ENCODE data around the gene CRTC1.

DNA sequence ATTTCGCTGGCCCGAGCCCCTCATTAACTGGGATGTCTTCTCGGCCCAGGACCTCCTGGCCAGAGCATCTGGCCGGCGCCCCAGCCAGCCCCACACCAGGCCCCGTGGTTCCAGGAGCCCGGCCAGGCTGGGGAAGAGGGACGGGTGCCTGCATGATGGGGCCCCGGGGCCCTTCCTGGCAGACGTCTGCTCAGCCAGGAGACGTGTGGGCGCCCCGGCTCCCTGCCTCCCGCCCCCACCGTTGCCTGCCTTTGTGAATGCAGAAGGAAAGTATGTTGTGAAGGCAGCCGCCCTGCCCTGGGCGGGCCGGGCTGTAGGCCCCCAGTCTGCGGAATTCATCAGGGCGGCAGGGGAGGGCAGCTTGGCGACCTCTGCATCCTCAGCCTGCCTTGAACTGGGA, 112.1 kb downstream of the CRTC1 start:
- TF ChIP-seq, protein P1, sequence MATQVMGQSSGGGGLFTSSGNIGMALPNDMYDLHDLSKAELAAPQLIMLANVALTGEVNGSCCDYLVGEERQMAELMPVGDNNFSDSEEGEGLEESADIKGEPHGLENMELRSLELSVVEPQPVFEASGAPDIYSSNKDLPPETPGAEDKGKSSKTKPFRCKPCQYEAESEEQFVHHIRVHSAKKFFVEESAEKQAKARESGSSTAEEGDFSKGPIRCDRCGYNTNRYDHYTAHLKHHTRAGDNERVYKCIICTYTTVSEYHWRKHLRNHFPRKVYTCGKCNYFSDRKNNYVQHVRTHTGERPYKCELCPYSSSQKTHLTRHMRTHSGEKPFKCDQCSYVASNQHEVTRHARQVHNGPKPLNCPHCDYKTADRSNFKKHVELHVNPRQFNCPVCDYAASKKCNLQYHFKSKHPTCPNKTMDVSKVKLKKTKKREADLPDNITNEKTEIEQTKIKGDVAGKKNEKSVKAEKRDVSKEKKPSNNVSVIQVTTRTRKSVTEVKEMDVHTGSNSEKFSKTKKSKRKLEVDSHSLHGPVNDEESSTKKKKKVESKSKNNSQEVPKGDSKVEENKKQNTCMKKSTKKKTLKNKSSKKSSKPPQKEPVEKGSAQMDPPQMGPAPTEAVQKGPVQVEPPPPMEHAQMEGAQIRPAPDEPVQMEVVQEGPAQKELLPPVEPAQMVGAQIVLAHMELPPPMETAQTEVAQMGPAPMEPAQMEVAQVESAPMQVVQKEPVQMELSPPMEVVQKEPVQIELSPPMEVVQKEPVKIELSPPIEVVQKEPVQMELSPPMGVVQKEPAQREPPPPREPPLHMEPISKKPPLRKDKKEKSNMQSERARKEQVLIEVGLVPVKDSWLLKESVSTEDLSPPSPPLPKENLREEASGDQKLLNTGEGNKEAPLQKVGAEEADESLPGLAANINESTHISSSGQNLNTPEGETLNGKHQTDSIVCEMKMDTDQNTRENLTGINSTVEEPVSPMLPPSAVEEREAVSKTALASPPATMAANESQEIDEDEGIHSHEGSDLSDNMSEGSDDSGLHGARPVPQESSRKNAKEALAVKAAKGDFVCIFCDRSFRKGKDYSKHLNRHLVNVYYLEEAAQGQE (IDR thresholded peaks at IDR 0.05; ENCODE audit: insufficient read depth in 1 of 2, low read depth in 2 of 2, low read length in 2 of 2) = no peak
- TF ChIP-seq FOXP2 (optimal IDR thresholded peaks at IDR 0.05; ENCODE audit: borderline replicate concordance, extremely low read depth, extremely low read length, insufficient read depth) (no peak), TAF1 (IDR thresholded peaks at IDR 0.05; ENCODE audit: borderline replicate concordance, insufficient read depth, low read length) (no peak), POLR2AphosphoS5 (IDR thresholded peaks at IDR 0.05; ENCODE audit: low read depth, low read length) (no peak), SIN3A (IDR thresholded peaks at IDR 0.05; ENCODE audit: borderline replicate concordance, insufficient read depth, low read length) (no peak)
